Tibial nerve (tissue), 4 donors: ENCODE results near the gene PERP. TPM values are rescaled to one million over a fixed set of nuclear protein-coding genes. Genes with fewer than 3 reads are reported as not detected.

Experiments
- DNase-seq, 2 donors: peaks; one replicate each; pipeline ENCODE4 v3.0.0-alpha.2; 2019; ENCODE audit warnings: low spot score in 2 of 2
- H3K27ac ChIP-seq, 4 donors: fragments of 200-600 bp; sonication (generic) in 3 of 4; one replicate each; pipeline ENCODE4 v1.5.1; 2017 to 2019; ENCODE audit warnings: mild to moderate bottlenecking in 1 of 4
- H3K27me3 ChIP-seq, 2 donors: fragments of 200-600 bp; sonication (generic) in 1 of 2; one replicate each; pipeline versions ENCODE4 v1.5.1 to v1.6.0; 2017 to 2019
- H3K36me3 ChIP-seq, 3 donors: fragments of 200-600 bp; sonication (generic); one replicate each; pipeline ENCODE4 v1.5.1; 2018 to 2019
- H3K4me1 ChIP-seq, 4 donors: fragments of 200-600 bp; sonication (generic) in 3 of 4; one replicate each; pipeline ENCODE4 v1.5.1; 2017 to 2019
- H3K4me3 ChIP-seq, 4 donors: fragments of 200-600 bp; sonication (generic) in 3 of 4; one replicate each; pipeline ENCODE4 v1.5.1; 2017 to 2019; ENCODE audit warnings: mild to moderate bottlenecking in 1 of 4, moderate library complexity in 1 of 4
- H3K9me3 ChIP-seq, 4 donors: fragments of 200-600 bp; sonication (generic) in 3 of 4; one replicate each; pipeline ENCODE4 v1.5.1; 2017 to 2019
- EP300 ChIP-seq, 2 donors: sonication (generic); formaldehyde crosslinking; IDR thresholded peaks; one replicate each; pipeline ENCODE4 v1.6.1; 2017; ENCODE audit warnings: antibody characterized with exemption in 2 of 2, mild to moderate bottlenecking in 1 of 2
- POLR2A ChIP-seq, 2 donors: fragments of 450-650 bp; IDR thresholded peaks; one replicate each; pipeline ENCODE4 v1.6.1; 2017; ENCODE audit warnings: antibody characterized with exemption in 2 of 2, mild to moderate bottlenecking in 2 of 2, moderate library complexity in 2 of 2
- WGBS, 2 donors: methylation state at CpG; one replicate each; pipeline ENCODE4 v1.1.5; 2018; 5-methylcytosine and 5-hydroxymethylcytosine counted together
- total RNA-seq, 4 donors: library from RNA; depleted of rRNA; stranded (reverse); fragments of >200 nt; gene quantifications; one replicate each; pipeline ENCODE4 v1.1.0, GENCODE V29; 2016
- TF ChIP-seq, protein P1 (sequence below), 5 experiments: fragments of 200-600 bp in 3 of 5; fragments of 450-650 bp in 2 of 5; sonication (generic) in 3 of 5; IDR thresholded peaks; one replicate each; pipeline ENCODE4 v1.5.1; 2016 to 2019; ENCODE audit warnings: antibody characterized with exemption in 5 of 5, mild to moderate bottlenecking in 3 of 5, moderate library complexity in 2 of 5

Gene PERP
- total RNA-seq, 4 donors from 2014 or later, result 15.3 to 29.1 (median 27.7) TPM

GRCh38 chr6:138116661-138116999, 9.4 kb upstream of the PERP start:
- Histone ChIP-seq H3K27ac (no peak overlapping the region), H3K36me3 (no peaks in the 10 kb centered on the region), H3K27me3 (peaks cover 0 to 12% of the 10 kb centered on the region in 2 donors), H3K4me1 (peaks cover 0 to 5% (median 0%) of the 10 kb centered on the region in 4 donors), H3K9me3 (no peaks in the 10 kb centered on the region), H3K4me3 (no peak overlapping the region)
- TF ChIP-seq POLR2A (IDR thresholded peaks at IDR 0.05) (no peak), EP300 (IDR thresholded peaks at IDR 0.05) (no peak)
- TF ChIP-seq, protein P1, sequence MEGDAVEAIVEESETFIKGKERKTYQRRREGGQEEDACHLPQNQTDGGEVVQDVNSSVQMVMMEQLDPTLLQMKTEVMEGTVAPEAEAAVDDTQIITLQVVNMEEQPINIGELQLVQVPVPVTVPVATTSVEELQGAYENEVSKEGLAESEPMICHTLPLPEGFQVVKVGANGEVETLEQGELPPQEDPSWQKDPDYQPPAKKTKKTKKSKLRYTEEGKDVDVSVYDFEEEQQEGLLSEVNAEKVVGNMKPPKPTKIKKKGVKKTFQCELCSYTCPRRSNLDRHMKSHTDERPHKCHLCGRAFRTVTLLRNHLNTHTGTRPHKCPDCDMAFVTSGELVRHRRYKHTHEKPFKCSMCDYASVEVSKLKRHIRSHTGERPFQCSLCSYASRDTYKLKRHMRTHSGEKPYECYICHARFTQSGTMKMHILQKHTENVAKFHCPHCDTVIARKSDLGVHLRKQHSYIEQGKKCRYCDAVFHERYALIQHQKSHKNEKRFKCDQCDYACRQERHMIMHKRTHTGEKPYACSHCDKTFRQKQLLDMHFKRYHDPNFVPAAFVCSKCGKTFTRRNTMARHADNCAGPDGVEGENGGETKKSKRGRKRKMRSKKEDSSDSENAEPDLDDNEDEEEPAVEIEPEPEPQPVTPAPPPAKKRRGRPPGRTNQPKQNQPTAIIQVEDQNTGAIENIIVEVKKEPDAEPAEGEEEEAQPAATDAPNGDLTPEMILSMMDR (IDR thresholded peaks at IDR 0.05), result no peak
- DNase-seq, result no peak
- WGBS, 2 donors, result 66 to 68% methylated on average over 3 of the region's 3 CpGs

DNA sequence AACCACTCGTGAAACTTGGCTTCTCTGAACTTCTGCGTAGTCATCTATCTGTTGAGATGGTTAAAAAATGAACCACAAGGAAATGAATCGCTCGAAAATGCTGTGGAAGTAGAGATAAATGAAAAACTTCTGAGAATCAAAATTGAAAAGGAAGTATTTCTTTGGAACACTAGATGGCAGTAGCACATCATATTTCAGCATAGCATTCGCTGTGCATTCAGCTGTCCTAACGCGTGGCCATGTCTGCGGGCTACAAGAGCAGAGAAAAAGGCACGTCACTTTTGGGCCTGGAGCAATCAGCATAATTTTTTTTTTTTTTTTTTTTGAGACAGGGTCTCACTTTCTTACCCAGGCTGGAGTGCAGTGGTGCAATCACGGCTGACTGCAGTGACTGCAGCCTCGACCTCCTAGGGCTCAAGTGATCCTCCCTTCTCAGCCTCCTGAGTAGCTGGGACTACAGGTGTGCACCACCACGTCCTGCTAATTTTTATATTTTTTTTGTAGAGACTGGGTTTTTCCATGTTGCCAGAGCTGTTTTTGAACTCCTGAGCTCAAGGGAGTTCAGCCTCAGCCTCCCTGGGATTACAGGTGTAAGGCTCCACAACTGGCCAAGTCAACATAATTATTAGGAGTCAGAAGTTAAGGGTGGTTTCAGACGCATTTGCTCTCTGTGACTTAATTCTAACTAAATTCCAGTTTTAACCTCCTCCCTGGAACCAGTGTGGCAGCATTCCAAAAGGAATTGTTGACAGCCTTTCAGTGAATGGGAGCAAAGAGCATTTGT, 8.8 kb upstream of the PERP start:
- H3K4me1 ChIP-seq, result peaks cover 0 to 5% (median 0%) of the 10 kb centered on the region in 4 donors
- no peaks in the 10 kb centered on the region for H3K9me3 ChIP-seq
- WGBS, 2 donors, result 20 to 22% methylated on average over 13 of the region's 13 CpGs
- no peak for TF ChIP-seq EP300 (IDR thresholded peaks at IDR 0.05)
- TF ChIP-seq, protein P1 (IDR thresholded peaks at IDR 0.05), result peak; percentile 59 to 81 (median 63)
- no peak for TF ChIP-seq POLR2A (IDR thresholded peaks at IDR 0.05)
- no peak overlapping the region for H3K27ac ChIP-seq
- peak; percentile 24 to 27 for DNase-seq
- H3K36me3 ChIP-seq, result no peaks in the 10 kb centered on the region
- H3K27me3 ChIP-seq, result peaks cover 0 to 12% of the 10 kb centered on the region in 2 donors
- H3K4me3 ChIP-seq, result no peak overlapping the region

DNA sequence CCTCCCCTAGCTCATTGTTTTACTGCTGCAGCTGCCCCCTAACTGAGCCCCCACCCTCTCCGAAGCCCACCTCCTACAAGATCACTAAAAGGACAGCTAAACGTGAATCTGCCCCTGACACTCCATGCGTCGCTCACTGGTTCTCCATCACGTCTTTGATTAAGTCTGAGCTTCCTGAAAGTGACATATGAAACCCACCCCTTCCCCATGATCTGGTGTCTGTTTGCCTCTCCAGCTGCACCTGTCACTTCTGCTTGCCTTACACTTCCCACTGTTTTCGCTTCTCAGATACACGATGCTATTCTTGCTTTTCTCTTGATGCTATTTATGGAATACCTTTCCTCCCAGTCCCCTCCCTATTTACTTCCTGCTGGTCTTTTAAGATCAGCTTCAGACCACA, 8.0 kb upstream of the PERP start:
- peaks cover 0 to 12% of the 10 kb centered on the region in 2 donors for H3K27me3 ChIP-seq
- TF ChIP-seq, protein P1 (IDR thresholded peaks at IDR 0.05), result no peak
- no peak for TF ChIP-seq POLR2A (IDR thresholded peaks at IDR 0.05)
- no peak for TF ChIP-seq EP300 (IDR thresholded peaks at IDR 0.05)
- H3K36me3 ChIP-seq, result no peaks in the 10 kb centered on the region
- no peaks in the 10 kb centered on the region for H3K9me3 ChIP-seq
- WGBS, 2 donors, result 50 to 52% methylated on average over 7 of the region's 7 CpGs
- no peak for DNase-seq
- H3K27ac ChIP-seq, result no peak overlapping the region
- peaks cover 0 to 5% (median 0%) of the 10 kb centered on the region in 4 donors for H3K4me1 ChIP-seq
- H3K4me3 ChIP-seq, result no peak overlapping the region

DNA sequence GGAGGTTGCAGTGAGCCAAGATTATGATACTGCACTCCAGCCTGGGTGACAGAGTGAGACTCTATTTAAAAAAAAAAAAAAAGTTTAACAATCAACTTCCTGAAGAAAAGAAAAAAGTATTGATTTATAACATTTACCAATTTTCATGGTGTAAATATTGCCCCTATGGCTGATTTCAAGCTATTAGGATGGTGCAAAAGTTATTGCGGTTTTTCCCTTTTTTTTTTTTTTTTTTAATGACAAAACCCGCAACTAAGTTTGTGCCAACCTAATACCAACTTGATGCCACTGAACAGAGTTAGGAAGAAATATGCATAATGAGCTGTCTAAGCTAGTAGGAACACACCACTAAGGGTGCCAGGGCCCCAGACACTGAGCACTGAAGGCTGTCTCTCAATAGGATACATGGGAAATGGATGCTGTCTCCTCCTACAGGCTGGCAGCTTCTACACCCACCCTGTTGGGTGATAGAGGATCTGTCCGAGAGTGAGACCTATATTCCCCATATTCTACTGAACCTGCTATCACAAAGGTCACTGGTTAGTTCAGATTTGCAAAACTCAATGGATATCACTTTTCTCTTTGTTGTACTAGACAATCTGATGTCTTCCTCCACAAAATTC, 6.5 kb upstream of the PERP start:
- Histone ChIP-seq H3K27ac (no peak overlapping the region), H3K4me1 (peaks cover 0 to 13% (median 0%) of the 10 kb centered on the region in 4 donors), H3K4me3 (no peak overlapping the region), H3K9me3 (no peaks in the 10 kb centered on the region), H3K36me3 (no peaks in the 10 kb centered on the region), H3K27me3 (peaks cover 0 to 12% of the 10 kb centered on the region in 2 donors)
- no peak for DNase-seq
- 73 to 82% methylated on average over 3 of the region's 3 CpGs for WGBS, 2 donors
- TF ChIP-seq EP300 (IDR thresholded peaks at IDR 0.05) (no peak), POLR2A (IDR thresholded peaks at IDR 0.05) (no peak)
- TF ChIP-seq, protein P1 (IDR thresholded peaks at IDR 0.05), result no peak

DNA sequence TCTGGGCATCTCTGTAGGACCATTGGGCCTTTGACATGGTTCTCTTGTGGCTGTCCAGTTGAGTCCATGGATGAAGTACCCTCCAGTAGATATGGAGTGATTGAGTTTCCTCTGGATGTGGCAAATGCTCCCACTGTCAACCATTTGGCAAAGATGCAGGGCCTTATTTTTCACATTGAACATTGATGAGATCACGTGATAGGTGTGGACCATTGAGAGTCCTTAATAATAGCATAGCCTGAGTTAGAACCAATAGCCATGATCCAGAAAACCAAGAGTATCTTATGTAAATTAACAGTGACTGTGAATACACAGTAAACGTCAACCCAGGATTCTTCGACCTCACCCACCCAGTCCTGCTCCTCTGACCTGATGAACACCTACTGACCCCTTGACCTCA, 3.0 kb upstream of the PERP start:
- no peaks in the 10 kb centered on the region for H3K36me3 ChIP-seq
- H3K4me1 ChIP-seq, result peaks cover 0 to 36% (median 4%) of the 10 kb centered on the region in 4 donors
- TF ChIP-seq EP300 (IDR thresholded peaks at IDR 0.05) (no peak), POLR2A (IDR thresholded peaks at IDR 0.05) (no peak)
- TF ChIP-seq, protein P1 (IDR thresholded peaks at IDR 0.05), result no peak
- 74 to 76% methylated on average over 3 of the region's 3 CpGs for WGBS, 2 donors
- no peak overlapping the region for H3K4me3 ChIP-seq
- no peaks in the 10 kb centered on the region for H3K9me3 ChIP-seq
- no peak for DNase-seq
- no peak overlapping the region for H3K27ac ChIP-seq
- H3K27me3 ChIP-seq, result peaks cover 0 to 18% of the 10 kb centered on the region in 2 donors
